Colonic mucosa (tissue), 4 donors: ENCODE data around the gene MACROD2. TPM values are rescaled to one million over a fixed set of nuclear protein-coding genes. Genes with fewer than 3 reads are reported as not detected.

Experiments
- DNase-seq: peaks from one replicate; pipeline ENCODE4 v3.0.0-alpha.2; 2020
- H3K27ac ChIP-seq: fragments of 200-600 bp; one replicate; pipeline ENCODE4 v1.8.0; 2021
- H3K27me3 ChIP-seq: fragments of 200-600 bp; one replicate; pipeline ENCODE4 v1.8.0; 2021
- H3K36me3 ChIP-seq: fragments of 200-600 bp; one replicate; pipeline ENCODE4 v1.8.0; 2021
- H3K4me1 ChIP-seq: fragments of 200-600 bp; one replicate; pipeline ENCODE4 v1.8.0; 2021; ENCODE audit warnings: mild to moderate bottlenecking
- H3K4me3 ChIP-seq: fragments of 200-600 bp; one replicate; pipeline ENCODE4 v1.8.0; 2021
- H3K9ac ChIP-seq, 2 donors: one replicate each; pipeline ENCODE4 v1.7.0; 2013; ENCODE audit warnings: control low read depth in 2 of 2, low read depth in 2 of 2, low read length in 2 of 2
- H3K9me3 ChIP-seq: fragments of 200-600 bp; one replicate; pipeline ENCODE4 v1.8.0; 2021
- CTCF ChIP-seq: fragments of 200-600 bp; IDR thresholded peaks from one replicate; pipeline ENCODE4 v1.8.0; 2022; ENCODE audit warnings: antibody characterized with exemption, mild to moderate bottlenecking
- intact Hi-C: fragments of 100-400 bp; cut with DNase I; formaldehyde crosslinking; loops from one replicate; pipeline ENCODE4 v1.14.1; 2022
- total RNA-seq, 2 donors: library from RNA; stranded (reverse); fragmentation: NEBNext Ultra II Directional in 1 of 2; extraction: Animal tissue kit (Norgen Biotek cat#: 25700) in 1 of 2; gene quantifications; one replicate each; pipeline ENCODE4 v1.2.1, GENCODE V29; 2021
- donor health status: healthy.
- donor health status: DM: no; HTN: no; CAD: no.
- donor health status: DM: no; HTN: no; CAD: no.

Gene MACROD2
- total RNA-seq, 2 donors from 2014 or later: 3.2 to 3.3 TPM

- no peaks in the 10 kb centered on the region for H3K36me3 ChIP-seq
Measured at GRCh38 chr20:16049529-16050093, 2054.3 kb downstream of the MACROD2 start.

DNA sequence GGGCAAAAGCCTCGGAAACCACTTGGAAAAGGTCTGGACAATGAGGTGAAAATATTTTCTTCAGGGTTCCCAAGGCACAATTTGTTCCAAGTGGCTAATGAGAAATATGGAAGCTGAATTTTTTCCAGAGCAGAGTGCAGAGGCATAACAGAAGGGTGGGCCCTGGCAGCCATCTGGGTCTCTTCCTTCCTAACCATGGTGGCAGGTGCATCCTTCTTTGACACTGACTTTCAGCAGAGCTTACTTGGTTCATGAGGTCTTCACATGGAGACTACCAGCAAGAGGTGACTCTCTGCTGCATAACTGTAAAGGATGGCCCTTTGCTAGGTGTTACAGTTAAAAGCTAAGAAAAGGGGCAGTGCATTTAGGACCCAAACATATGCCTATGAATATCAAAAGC, 2055.1 kb downstream of the MACROD2 start:
- H3K9me3 ChIP-seq: no peaks in the 10 kb centered on the region
- no peak overlapping the region for H3K27ac ChIP-seq
- DNase-seq: no peak
- intact Hi-C loops: no loop called here
- no peaks in the 10 kb centered on the region for H3K27me3 ChIP-seq
- H3K9ac ChIP-seq: no peak overlapping the region
- H3K36me3 ChIP-seq: no peaks in the 10 kb centered on the region
- H3K4me3 ChIP-seq: no peak overlapping the region
- no peaks in the 10 kb centered on the region for H3K4me1 ChIP-seq
- no peak for TF ChIP-seq CTCF

More at GRCh38 chr20:16049529-16050093, 2054.3 kb downstream of the MACROD2 start:
- H3K9me3 ChIP-seq: no peaks in the 10 kb centered on the region
- no peak overlapping the region for H3K9ac ChIP-seq
- H3K4me1 ChIP-seq: no peaks in the 10 kb centered on the region
- no peak for DNase-seq
- TF ChIP-seq CTCF: no peak
- no peak overlapping the region for H3K27ac ChIP-seq
- intact Hi-C loops: no loop called here
- no peak overlapping the region for H3K4me3 ChIP-seq
- H3K27me3 ChIP-seq: no peaks in the 10 kb centered on the region

- Histone ChIP-seq H3K9ac (no peak overlapping the region), H3K9me3 (no peaks in the 10 kb centered on the region), H3K27me3 (no peaks in the 10 kb centered on the region), H3K4me1 (no peaks in the 10 kb centered on the region), H3K27ac (no peak overlapping the region), H3K4me3 (no peak overlapping the region), H3K36me3 (no peaks in the 10 kb centered on the region)
- intact Hi-C loops: no loop called here
- no peak for DNase-seq
- TF ChIP-seq CTCF: no peak
Measured at GRCh38 chr20:16051968-16052367, 2056.7 kb downstream of the MACROD2 start.

DNA sequence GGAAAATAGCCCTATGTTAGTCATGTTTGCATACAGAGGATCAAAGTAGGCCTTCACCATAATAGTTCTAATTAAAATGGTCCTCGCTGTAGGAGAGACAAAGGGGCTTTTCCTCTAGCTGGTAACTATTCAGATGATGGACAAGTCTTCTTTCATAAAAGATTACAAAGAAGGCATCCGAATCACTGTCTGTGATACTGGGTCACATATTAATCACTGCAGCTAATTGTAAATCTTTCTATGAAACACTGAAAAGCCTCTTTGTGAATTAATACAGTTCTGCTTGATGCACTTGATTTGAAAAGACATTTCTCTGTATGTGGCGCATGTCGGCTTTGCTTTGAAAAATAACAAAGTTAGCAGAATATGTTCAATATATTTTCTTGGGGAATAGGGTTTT, 2057.1 kb downstream of the MACROD2 start:
- TF ChIP-seq CTCF: no peak
- intact Hi-C loops: no loop called here
- no peaks in the 10 kb centered on the region for H3K27me3 ChIP-seq

DNA sequence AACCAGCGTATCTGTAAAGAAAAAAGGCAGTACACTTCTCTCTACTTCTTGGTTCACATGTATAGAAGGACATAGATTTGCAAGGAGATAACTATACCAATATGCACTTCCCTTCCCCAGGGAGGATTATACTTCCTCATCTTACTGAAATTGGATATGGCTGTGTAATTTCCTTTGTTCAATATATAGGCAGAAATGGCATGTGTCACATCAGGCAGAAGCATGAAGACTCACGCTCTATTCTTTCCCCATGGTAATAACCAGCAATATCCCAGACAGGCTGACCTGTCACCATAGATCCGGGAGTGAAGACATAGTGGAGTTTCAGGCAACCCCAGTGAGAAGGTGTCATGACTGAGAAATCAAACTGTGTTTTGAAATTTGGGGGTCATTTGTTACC, 2059.7 kb downstream of the MACROD2 start:
- intact Hi-C loops: no loop called here
- no peaks in the 10 kb centered on the region for H3K36me3 ChIP-seq
- no peak overlapping the region for H3K9ac ChIP-seq
- no peaks in the 10 kb centered on the region for H3K4me1 ChIP-seq
- H3K4me3 ChIP-seq: no peak overlapping the region
- no peak for TF ChIP-seq CTCF
- H3K27me3 ChIP-seq: no peaks in the 10 kb centered on the region
- no peaks in the 10 kb centered on the region for H3K9me3 ChIP-seq
- no peak for DNase-seq
- no peak overlapping the region for H3K27ac ChIP-seq

More for the DNA sequence above, 2057.1 kb downstream of the MACROD2 start:
- Histone ChIP-seq H3K36me3 (no peaks in the 10 kb centered on the region), H3K9ac (no peak overlapping the region), H3K4me1 (no peaks in the 10 kb centered on the region), H3K9me3 (no peaks in the 10 kb centered on the region), H3K27ac (no peak overlapping the region), H3K4me3 (no peak overlapping the region)
- no peak for DNase-seq
